ENCODE measurements around the gene CCDC40. TPM values are rescaled to one million over a fixed set of nuclear protein-coding genes. Genes with fewer than 3 reads are reported as not detected.

Gene CCDC40
- total and polyA plus RNA-seq, 2 of the 13 experiments (the other 11 are each of a cell fraction or from before 2014, with no cell fraction given) = 4.1 to 5.5 TPM

DNA sequence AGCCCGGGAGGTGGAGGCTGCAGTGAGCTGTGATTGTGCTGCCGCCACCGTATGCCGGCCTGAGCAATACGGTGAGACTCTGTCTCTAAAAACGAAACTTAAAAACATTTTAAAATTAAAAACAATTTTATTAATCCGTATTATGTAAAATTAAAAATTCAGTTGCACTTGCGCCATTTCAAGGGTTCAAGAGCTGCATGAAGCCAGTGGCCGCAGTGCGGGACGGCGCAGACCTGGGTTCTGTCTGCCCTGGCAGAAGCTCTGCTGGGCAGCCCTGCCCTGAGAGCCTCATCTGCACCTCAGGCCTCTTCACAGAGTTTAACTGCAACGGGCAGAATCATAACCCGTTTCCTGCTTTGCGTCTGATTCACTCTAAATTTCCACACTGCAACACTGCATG, 32.5 kb upstream of the CCDC40 start (continued):
- TF ChIP-seq, protein P1, sequence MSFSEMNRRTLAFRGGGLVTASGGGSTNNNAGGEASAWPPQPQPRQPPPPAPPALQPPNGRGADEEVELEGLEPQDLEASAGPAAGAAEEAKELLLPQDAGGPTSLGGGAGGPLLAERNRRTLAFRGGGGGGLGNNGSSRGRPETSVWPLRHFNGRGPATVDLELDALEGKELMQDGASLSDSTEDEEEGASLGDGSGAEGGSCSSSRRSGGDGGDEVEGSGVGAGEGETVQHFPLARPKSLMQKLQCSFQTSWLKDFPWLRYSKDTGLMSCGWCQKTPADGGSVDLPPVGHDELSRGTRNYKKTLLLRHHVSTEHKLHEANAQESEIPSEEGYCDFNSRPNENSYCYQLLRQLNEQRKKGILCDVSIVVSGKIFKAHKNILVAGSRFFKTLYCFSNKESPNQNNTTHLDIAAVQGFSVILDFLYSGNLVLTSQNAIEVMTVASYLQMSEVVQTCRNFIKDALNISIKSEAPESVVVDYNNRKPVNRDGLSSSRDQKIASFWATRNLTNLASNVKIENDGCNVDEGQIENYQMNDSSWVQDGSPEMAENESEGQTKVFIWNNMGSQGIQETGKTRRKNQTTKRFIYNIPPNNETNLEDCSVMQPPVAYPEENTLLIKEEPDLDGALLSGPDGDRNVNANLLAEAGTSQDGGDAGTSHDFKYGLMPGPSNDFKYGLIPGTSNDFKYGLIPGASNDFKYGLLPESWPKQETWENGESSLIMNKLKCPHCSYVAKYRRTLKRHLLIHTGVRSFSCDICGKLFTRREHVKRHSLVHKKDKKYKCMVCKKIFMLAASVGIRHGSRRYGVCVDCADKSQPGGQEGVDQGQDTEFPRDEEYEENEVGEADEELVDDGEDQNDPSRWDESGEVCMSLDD (CRISPR knock-in tag; IDR thresholded peaks at IDR 0.05; ENCODE audit: borderline replicate concordance) = no peak

DNA sequence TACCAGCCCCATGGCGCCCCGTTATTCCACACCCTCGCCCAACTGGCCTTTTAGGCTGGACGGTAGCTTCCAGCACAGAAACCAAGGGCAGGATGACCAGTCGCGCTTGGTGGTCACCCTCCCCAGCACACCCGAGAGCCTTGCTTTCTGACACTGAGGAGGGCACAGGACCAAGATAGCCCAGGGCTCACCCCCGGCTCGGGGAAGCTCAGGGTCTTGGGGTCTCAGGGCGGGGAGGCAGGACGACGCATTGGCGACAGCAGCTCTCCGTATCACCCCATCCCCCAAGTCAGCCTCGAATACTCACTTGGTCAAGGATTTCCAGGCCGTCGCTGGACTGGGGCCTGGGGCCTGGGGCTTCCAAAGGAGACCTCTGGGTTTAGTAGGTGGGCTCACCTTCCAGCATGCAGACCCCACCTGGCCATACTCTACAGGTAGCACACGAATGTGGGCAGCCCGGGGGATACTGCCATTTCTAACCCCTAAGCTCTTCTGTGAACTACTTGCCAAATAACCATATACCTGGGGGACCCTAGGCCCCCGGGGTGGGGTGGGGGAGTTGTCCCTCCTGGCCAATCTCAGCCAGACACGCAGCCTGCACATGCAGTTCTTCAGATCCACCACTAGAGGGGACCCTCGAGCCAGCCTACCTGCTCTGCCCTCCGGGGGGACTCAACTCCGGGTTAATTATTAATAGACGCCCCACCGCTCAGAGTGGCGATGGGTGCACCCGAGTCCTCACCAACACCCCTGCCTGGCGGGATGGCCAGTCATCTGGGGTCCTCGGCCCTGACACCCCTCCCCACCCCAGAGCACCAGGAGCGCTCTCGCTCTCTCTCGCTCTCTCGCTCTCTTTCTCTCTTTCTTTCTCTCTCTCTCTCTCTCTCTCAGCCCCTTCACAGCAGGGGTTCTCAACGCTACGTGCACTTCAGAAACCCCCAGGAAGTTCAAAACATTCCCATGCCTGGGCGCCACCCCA, 30.8 kb upstream of the CCDC40 start:
- ATAC-seq (peak; percentile 72), FAIRE-seq (peak; percentile 97), DNase-seq (ENCODE audit: low spot score) (peak; percentile 81)
- peak overlapping the region; percentile 41 for H3K9ac ChIP-seq (ENCODE audit: insufficient read depth, low read depth, low read length)
- peak overlapping the region; percentile 20 for H3K27ac ChIP-seq (ENCODE audit: extremely low read length, insufficient read depth, low read length)
- H3K79me2 ChIP-seq (ENCODE audit: insufficient read depth, low read length) = no peaks in the 10 kb centered on the region
- ChIA-PET CTCF (ENCODE audit: low intra/inter-chr PET ratio, low total read pairs) (interaction anchor here (1.5 to 2.0 kb wide), 2 partner anchors 77 to 119 kb away, joined by 7 to 15 read pairs; no protein-coding TSS in a partner anchor), POLR2A (interaction anchor here (0.7 to 8.5 kb wide), 4 partner anchors 12 to 119 kb away, joined by 3 to 111 read pairs (median 4); no protein-coding TSS in a partner anchor)
- no peaks in the 10 kb centered on the region for H4K20me1 ChIP-seq (ENCODE audit: insufficient read depth, low read length)
- H3K9me3 ChIP-seq (ENCODE audit: low read length) = no peaks in the 10 kb centered on the region
- BruUV-seq (replicated peaks) = no TSS peak
- peaks cover 2 to 10% of the 10 kb centered on the region in 2 experiments; a peak in 3 of 5 replicates for H3K36me3 ChIP-seq (replicated peaks in 1 of 2; ENCODE audit: control insufficient read depth in 1 of 2, insufficient read depth in 2 of 2, low read length in 2 of 2)
- intact Hi-C loops (cut with micrococcal nuclease; ENCODE audit: unreplicated experiment) (loop anchor here (1.0 kb wide), 3 partner anchors 31 to 119 kb away; partner anchors contain the start of gene CCDC40), in situ Hi-C loops (cut with HindIII; ENCODE audit: extremely low pct_ligation_motif_present, low pct_unique_long_range_greater_than_20kb) (loop anchor here (5.0 kb wide), 2 partner anchors 77 to 117 kb away; no protein-coding TSS in a partner anchor)
- WGBS (ENCODE audit: low lambda C conversion rate) = 55% methylated on average over 31 of the region's 37 CpGs
- H3K27me3 ChIP-seq (ENCODE audit: control insufficient read depth in 1 of 2, insufficient read depth in 2 of 2, low read length in 2 of 2) = no peaks in the 10 kb centered on the region
- peak overlapping the region in 1 of 3 experiments; percentile 50; a peak in 1 of 6 replicates for H3K4me3 ChIP-seq (replicated peaks in 1 of 3; ENCODE audit: insufficient read depth in 1 of 3, low read depth in 2 of 3, low read length in 3 of 3)
- peaks cover 39% of the 10 kb centered on the region for H3K4me1 ChIP-seq (ENCODE audit: insufficient read depth, low read length)
- H2AFZ ChIP-seq (ENCODE audit: low read length) = no peak overlapping the region
- H3K4me2 ChIP-seq (ENCODE audit: low read depth, low read length) = peak overlapping the region; percentile 65
- no peak for TF ChIP-seq ZNF816 (CRISPR knock-in tag; IDR thresholded peaks at IDR 0.05; ENCODE audit: borderline replicate concordance)
- TF ChIP-seq BRCA1 (CRISPR knock-in tag; IDR thresholded peaks at IDR 0.05) = no peak
- TF ChIP-seq, protein P2, sequence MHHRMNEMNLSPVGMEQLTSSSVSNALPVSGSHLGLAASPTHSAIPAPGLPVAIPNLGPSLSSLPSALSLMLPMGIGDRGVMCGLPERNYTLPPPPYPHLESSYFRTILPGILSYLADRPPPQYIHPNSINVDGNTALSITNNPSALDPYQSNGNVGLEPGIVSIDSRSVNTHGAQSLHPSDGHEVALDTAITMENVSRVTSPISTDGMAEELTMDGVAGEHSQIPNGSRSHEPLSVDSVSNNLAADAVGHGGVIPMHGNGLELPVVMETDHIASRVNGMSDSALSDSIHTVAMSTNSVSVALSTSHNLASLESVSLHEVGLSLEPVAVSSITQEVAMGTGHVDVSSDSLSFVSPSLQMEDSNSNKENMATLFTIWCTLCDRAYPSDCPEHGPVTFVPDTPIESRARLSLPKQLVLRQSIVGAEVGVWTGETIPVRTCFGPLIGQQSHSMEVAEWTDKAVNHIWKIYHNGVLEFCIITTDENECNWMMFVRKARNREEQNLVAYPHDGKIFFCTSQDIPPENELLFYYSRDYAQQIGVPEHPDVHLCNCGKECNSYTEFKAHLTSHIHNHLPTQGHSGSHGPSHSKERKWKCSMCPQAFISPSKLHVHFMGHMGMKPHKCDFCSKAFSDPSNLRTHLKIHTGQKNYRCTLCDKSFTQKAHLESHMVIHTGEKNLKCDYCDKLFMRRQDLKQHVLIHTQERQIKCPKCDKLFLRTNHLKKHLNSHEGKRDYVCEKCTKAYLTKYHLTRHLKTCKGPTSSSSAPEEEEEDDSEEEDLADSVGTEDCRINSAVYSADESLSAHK (CRISPR knock-in tag; IDR thresholded peaks at IDR 0.05; ENCODE audit: borderline replicate concordance) = no peak
- TF ChIP-seq ZNF335 (CRISPR knock-in tag; IDR thresholded peaks at IDR 0.05) = no peak
- TF ChIP-seq ZNF235 (CRISPR knock-in tag; IDR thresholded peaks at IDR 0.05; ENCODE audit: borderline replicate concordance) = no peak
- no peak for TF ChIP-seq ZNF674 (CRISPR knock-in tag; IDR thresholded peaks at IDR 0.05; ENCODE audit: low read depth)
